HepG2 (cell line): ENCODE measurements around the gene HOXA11. TPM values are rescaled to one million over a fixed set of nuclear protein-coding genes. Genes with fewer than 3 reads are reported as not detected.

ENCODE experiments used
- ATAC-seq: fragments of 200-7000 bp; cut with Tn5 transposase; 3 replicates; pipeline ENCODE4 v1.9.1; 2020; ENCODE audit warnings: mild to moderate bottlenecking, moderate library complexity
- BruUV-seq: library from RNA; stranded (reverse); fragments of 400-500 nt; replicated peaks from 2 replicates; lab custom pipeline; 2021; lab: Mats Ljungman, UMichigan
- CTCF ChIA-PET: fragments of 300-600 bp; formaldehyde crosslinking; extraction: SDS; loops from one replicate; lab custom pipeline; 2021; ENCODE audit warnings: low total read pairs, inconsistent platforms, low intra/inter-chr PET ratio; lab: Yijun Ruan, JAX
- POLR2A ChIA-PET: fragments of 350-600 bp; sonication (Branson Sonifier 250); formaldehyde crosslinking; loops from one replicate; lab custom pipeline; 2020; ENCODE audit warnings: antibody characterized with exemption, inconsistent platforms; lab: Yijun Ruan, JAX
- DNase-seq: peaks from one replicate; pipeline ENCODE4 v3.0.0-alpha.2; 2015; ENCODE audit warnings: low spot score
- FAIRE-seq: peaks from 3 replicates; lab custom pipeline; 2011; peaks lifted over from hg19 to GRCh38; lab: Jason Lieb, UNC
- H2AFZ ChIP-seq: one replicate; pipeline ENCODE4 v1.6.1; 2011; ENCODE audit warnings: low read length, inconsistent platforms
- H3K27ac ChIP-seq: fragments of 300-600 bp; 3 replicates; pipeline ENCODE4 v1.8.0; 2011; ENCODE audit warnings: mixed run types, mild to moderate bottlenecking, mixed read lengths, low read length, inconsistent platforms; ENCODE audit not compliant: insufficient read depth; ENCODE audit errors: extremely low read length
- H3K27me3 ChIP-seq, 2 experiments: fragments of 200-600 bp in 1 of 2; 2 replicates in 1 of 2; 3 replicates in 1 of 2; pipeline versions ENCODE4 v1.6.0 to v1.8.0; 2011; ENCODE audit warnings: low read length in 2 of 2, mild to moderate bottlenecking in 2 of 2, moderate library complexity in 2 of 2, inconsistent platforms in 1 of 2; ENCODE audit not compliant: insufficient read depth in 2 of 2, control insufficient read depth in 1 of 2
- H3K36me3 ChIP-seq, 2 experiments: fragments of 200-600 bp in 1 of 2; replicated peaks in 1 of 2; 2 replicates in 1 of 2; 3 replicates in 1 of 2; pipeline versions ENCODE4 v1.5.1 to v1.8.0; 2011; ENCODE audit warnings: low read length in 2 of 2, inconsistent platforms in 1 of 2; ENCODE audit not compliant: insufficient read depth in 2 of 2, control insufficient read depth in 1 of 2
- H3K4me1 ChIP-seq: 2 replicates; pipeline ENCODE4 v1.5.1; 2012; ENCODE audit warnings: low read length, inconsistent platforms; ENCODE audit not compliant: insufficient read depth
- H3K4me2 ChIP-seq: 2 replicates; pipeline ENCODE4 v1.6.0; 2011; ENCODE audit warnings: low read depth, low read length, inconsistent platforms
- H3K4me3 ChIP-seq, 3 experiments: fragments of 200-600 bp in 1 of 3; sonication (generic), shearing (Covaris generic) in 1 of 3; replicated peaks in 1 of 3; 2 replicates each; pipeline ENCODE4 v1.5.1; 2011 to 2016; ENCODE audit warnings: low read length in 3 of 3, inconsistent platforms in 2 of 3, low read depth in 2 of 3, mild to moderate bottlenecking in 2 of 3, control low read depth in 1 of 3, mixed read lengths in 1 of 3; ENCODE audit not compliant: insufficient read depth in 1 of 3
- H3K79me2 ChIP-seq: one replicate; pipeline ENCODE4 v1.6.1; 2011; ENCODE audit warnings: low read length, inconsistent platforms; ENCODE audit not compliant: insufficient read depth
- H3K9ac ChIP-seq: 2 replicates; pipeline ENCODE4 v1.6.0; 2011; ENCODE audit warnings: mild to moderate bottlenecking, low read depth, low read length, inconsistent platforms; ENCODE audit not compliant: insufficient read depth
- H3K9me3 ChIP-seq: 2 replicates; pipeline ENCODE4 v1.5.1; 2012; ENCODE audit warnings: mild to moderate bottlenecking, low read length
- H4K20me1 ChIP-seq: 2 replicates; pipeline ENCODE4 v1.6.0; 2011; ENCODE audit warnings: inconsistent platforms, mild to moderate bottlenecking, low read length, moderate library complexity; ENCODE audit not compliant: insufficient read depth
- BRCA1 ChIP-seq: sonication (generic); formaldehyde crosslinking; IDR thresholded peaks from 2 replicates; pipeline ENCODE4 v1.4.0; 2020; ENCODE audit warnings: missing genetic modification reagents
- NCOA5 ChIP-seq: sonication (generic); formaldehyde crosslinking; IDR thresholded peaks from 2 replicates; pipeline ENCODE4 v1.4.0; 2020; ENCODE audit warnings: missing genetic modification reagents
- NCOR1 ChIP-seq: fragments of 200-600 bp; sonication (generic); IDR thresholded peaks from 2 replicates; pipeline ENCODE4 v1.7.0; 2017; ENCODE audit warnings: antibody characterized with exemption, low read length, borderline replicate concordance
- NFE2L2 ChIP-seq: fragments of 150-350 bp; IDR thresholded peaks from 2 replicates; pipeline ENCODE4 v1.6.1; 2014; ENCODE audit warnings: low read length
- NONO ChIP-seq, 2 experiments: fragments of 450-650 bp in 1 of 2; sonication (generic) in 1 of 2; formaldehyde crosslinking in 1 of 2; IDR thresholded peaks in 1 of 2; conservative IDR thresholded peaks in 1 of 2; 2 replicates each; pipeline versions ENCODE4 v1.6.1 to v1.8.0; 2017 to 2022; ENCODE audit warnings: mild to moderate bottlenecking in 1 of 2, missing genetic modification reagents in 1 of 2, moderate library complexity in 1 of 2
- PHF21A ChIP-seq: sonication (generic); formaldehyde crosslinking; IDR thresholded peaks from 2 replicates; pipeline ENCODE4 v1.5.0; 2020; ENCODE audit warnings: mild to moderate bottlenecking, missing genetic modification reagents
- ZNF549 ChIP-seq: sonication (generic); formaldehyde crosslinking; IDR thresholded peaks from 2 replicates; pipeline ENCODE4 v1.5.0; 2020; ENCODE audit warnings: missing genetic modification reagents
- ZNF660 ChIP-seq: sonication (generic); formaldehyde crosslinking; IDR thresholded peaks from 2 replicates; pipeline ENCODE4 v1.5.1; 2020; ENCODE audit warnings: mild to moderate bottlenecking, low read depth, missing genetic modification reagents, borderline replicate concordance
- WGBS: methylation state at CpG from one replicate; pipeline ENCODE4 v1.1.6; 2017; ENCODE audit warnings: low lambda C conversion rate; 5-methylcytosine and 5-hydroxymethylcytosine counted together
- in situ Hi-C: cut with HindIII; loops from 2 replicates; pipeline ENCODE4 v1.10.0; 2017; ENCODE audit warnings: low pct_unique_long_range_greater_than_20kb; ENCODE audit not compliant: extremely low pct_ligation_motif_present
- intact Hi-C: fragments of 100-400 bp; cut with micrococcal nuclease; formaldehyde crosslinking; loops from one replicate; pipeline ENCODE4 v1.10.0; 2022; ENCODE audit not compliant: unreplicated experiment
- polyA plus RNA-seq, 8 experiments: library from polyadenylated mRNA; depleted of rRNA in 3 of 8; stranded (reverse) in 7 of 8; unstranded in 1 of 8; fragments of >200 nt; fragmentation: Illumina TruSeq in 4 of 8; extraction: Trizol in 4 of 8; gene quantifications; 2 replicates each; pipeline versions ENCODE4 v1.2.1 to v1.2.3, GENCODE V29; 2011 to 2016; ENCODE audit warnings: low read depth in 4 of 8, missing spikeins in 1 of 8, mixed read lengths in 1 of 8; ENCODE audit not compliant: insufficient read depth in 1 of 8
- total RNA-seq, 5 experiments: library from RNA; depleted of rRNA; stranded (reverse); fragments of >200 nt; fragmentation: Illumina TruSeq; extraction: Trizol; gene quantifications; 2 replicates each; pipeline ENCODE4 v1.2.3, GENCODE V29; 2016; ENCODE audit warnings: low read depth in 1 of 5

Gene HOXA11
- total and polyA plus RNA-seq, 2 of the 13 experiments (the other 11 are each of a cell fraction or from before 2014, with no cell fraction given): not detected

DNA sequence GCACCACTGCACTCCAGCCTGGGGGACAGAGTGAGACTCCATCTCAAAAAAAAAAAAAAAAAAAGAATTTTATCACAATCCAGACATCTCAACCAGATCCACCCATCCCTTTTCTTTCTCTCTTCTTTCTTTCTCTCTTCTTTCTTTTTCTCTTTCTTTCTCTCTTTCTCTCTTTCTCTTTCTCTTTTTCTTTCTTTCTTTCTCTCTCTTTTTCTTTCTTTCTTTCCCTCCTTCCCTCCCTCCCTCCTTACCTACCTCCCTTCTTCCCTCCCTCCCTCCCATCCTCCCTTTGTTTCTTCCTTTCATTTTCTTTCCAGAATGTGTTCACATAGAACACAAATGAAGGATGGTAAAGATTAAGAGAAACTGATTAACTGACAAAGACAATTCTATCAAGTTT, 32.9 kb upstream of the HOXA11 start:
- POLR2A ChIA-PET: no interaction called here
- no peak for FAIRE-seq
- Histone ChIP-seq H3K4me1 (no peaks in the 10 kb centered on the region), H4K20me1 (no peaks in the 10 kb centered on the region)
- TF ChIP-seq BRCA1 (CRISPR knock-in tag) (no peak), ZNF660 (CRISPR knock-in tag) (no peak), NCOA5 (CRISPR knock-in tag) (no peak), NFE2L2 (no peak), ZNF549 (CRISPR knock-in tag) (no peak)
- TF ChIP-seq, all 625 proteins: peak for 0
- no TSS peak for BruUV-seq
- no peak overlapping the region for H3K4me3 ChIP-seq
- no peak overlapping the region for H3K4me2 ChIP-seq
- DNase-seq: no peak
- CTCF ChIA-PET: no interaction called here
- H2AFZ ChIP-seq: no peak overlapping the region
- H3K27me3 ChIP-seq: peaks cover 3 to 28% of the 10 kb centered on the region in 2 experiments; a peak in 3 of 5 replicates
- ATAC-seq: no peak
- no peaks in the 10 kb centered on the region for H3K9me3 ChIP-seq
- in situ Hi-C loops (no loop called here), intact Hi-C loops (no loop called here)
- H3K27ac ChIP-seq: no peak overlapping the region
- H3K79me2 ChIP-seq: no peaks in the 10 kb centered on the region
- no peak overlapping the region for H3K9ac ChIP-seq
- H3K36me3 ChIP-seq: no peaks in the 10 kb centered on the region

GRCh38 chr7:27215356-27215755, 30.3 kb upstream of the HOXA11 start:
- ChIA-PET POLR2A (no interaction called here), CTCF (no interaction called here)
- intact Hi-C loops (no loop called here), in situ Hi-C loops (no loop called here)
- no peaks in the 10 kb centered on the region for H3K36me3 ChIP-seq
- H3K4me1 ChIP-seq: peaks cover 7% of the 10 kb centered on the region
- ATAC-seq (no peak), DNase-seq (no peak), FAIRE-seq (no peak)
- no peaks in the 10 kb centered on the region for H4K20me1 ChIP-seq
- H2AFZ ChIP-seq: no peak overlapping the region
- H3K9me3 ChIP-seq: no peaks in the 10 kb centered on the region
- H3K27ac ChIP-seq: no peak overlapping the region
- BruUV-seq: no TSS peak
- WGBS: 7% methylated on average over 2 of the region's 2 CpGs
- H3K4me3 ChIP-seq: no peak overlapping the region
- no peak overlapping the region for H3K9ac ChIP-seq
- TF ChIP-seq NONO (IDR thresholded peaks at IDR 0.05) (no peak), NONO (CRISPR knock-in tag; conservative IDR thresholded peaks at IDR 0.05) (no peak), PHF21A (CRISPR knock-in tag) (no peak), NCOR1 (no peak)
- no peaks in the 10 kb centered on the region for H3K79me2 ChIP-seq
- no peak overlapping the region for H3K4me2 ChIP-seq
- peaks cover 3 to 52% of the 10 kb centered on the region in 2 experiments; a peak in 4 of 5 replicates for H3K27me3 ChIP-seq
